HCT116 (cell line): Measurements from ENCODE around the gene UBR3. TPM values are rescaled to one million over a fixed set of nuclear protein-coding genes. Genes with fewer than 3 reads are reported as not detected.

ENCODE experiments used
- ATAC-seq: fragments of 200-7000 bp; cut with Tn5 transposase; 2 replicates; pipeline ENCODE4 v1.9.1; 2020; ENCODE audit warnings: mild to moderate bottlenecking, moderate library complexity
- BruUV-seq: library from RNA; stranded (reverse); fragments of 400-500 nt; replicated peaks from 2 replicates; lab custom pipeline; 2021; lab: Mats Ljungman, UMichigan
- CTCF ChIA-PET: fragments of 300-600 bp; sonication (Branson Sonifier 250); formaldehyde crosslinking; loops from one replicate; lab custom pipeline; 2021; ENCODE audit warnings: antibody characterized with exemption; lab: Charles Lee
- POLR2A ChIA-PET: fragments of 300-600, 350-600 bp; sonication (Branson Sonifier 250); formaldehyde crosslinking; loops from one replicate; lab custom pipeline; 2021; ENCODE audit warnings: antibody characterized with exemption; lab: Charles Lee
- RAD21 ChIA-PET, 2 experiments: fragments of 300-600 bp; sonication (Branson Sonifier 250); formaldehyde crosslinking; loops; one replicate each; lab custom pipeline; 2023; ENCODE audit warnings: low total read pairs in 2 of 2; ENCODE audit not compliant: uncharacterized antibody in 2 of 2, unreplicated experiment in 2 of 2, low non-redundant PET in 1 of 2; lab: Charles Lee
- DNase-seq: peaks from one replicate; pipeline ENCODE4 v3.0.0-alpha.2; 2010; ENCODE audit warnings: low read depth, low spot score
- H2AFZ ChIP-seq: fragments of 200-600 bp; shearing (Covaris generic), sonication (generic); 2 replicates; pipeline ENCODE4 v1.6.1; 2017; ENCODE audit warnings: low read depth, mixed run types, mixed read lengths, antibody characterized with exemption, low read length; ENCODE audit not compliant: poor library complexity, severe bottlenecking
- H3K27ac ChIP-seq: 2 replicates; pipeline ENCODE4 v1.5.1; 2012; ENCODE audit warnings: low read depth, low read length
- H3K27me3 ChIP-seq: fragments of 200-600 bp; sonication (generic); 2 replicates; pipeline ENCODE4 v1.6.1; 2016; ENCODE audit warnings: mixed run types, low read length, mixed read lengths; ENCODE audit not compliant: insufficient read depth
- H3K36me3 ChIP-seq, 2 experiments: fragments of 200-500 bp in 1 of 2; fragments of 200-600 bp in 1 of 2; sonication (Bioruptor generic) in 1 of 2; sonication (generic) in 1 of 2; 2 replicates each; pipeline versions ENCODE4 v1.5.1 to v1.6.1; 2014 to 2016; ENCODE audit warnings: low read length in 2 of 2, inconsistent platforms in 1 of 2, mixed read lengths in 1 of 2, mixed run types in 1 of 2; ENCODE audit not compliant: insufficient read depth in 2 of 2, control insufficient read depth in 1 of 2
- H3K4me1 ChIP-seq, 2 experiments: fragments of 200-600 bp in 1 of 2; sonication (generic) in 1 of 2; 2 replicates each; pipeline versions ENCODE4 v1.5.1 to v1.6.1; 2012 to 2017; ENCODE audit warnings: low read length in 2 of 2, inconsistent platforms in 1 of 2, mild to moderate bottlenecking in 1 of 2, mixed read lengths in 1 of 2, mixed run types in 1 of 2, moderate library complexity in 1 of 2; ENCODE audit not compliant: insufficient read depth in 2 of 2, control insufficient read depth in 1 of 2
- H3K4me2 ChIP-seq: fragments of 200-600 bp; sonication (generic); 2 replicates; pipeline ENCODE4 v1.6.1; 2017; ENCODE audit warnings: mixed run types, low read length, mixed read lengths
- H3K4me3 ChIP-seq, 2 experiments: fragments of 200-600 bp in 1 of 2; sonication (generic) in 1 of 2; replicated peaks in 1 of 2; 2 replicates each; pipeline ENCODE4 v1.5.1; 2011 to 2016; ENCODE audit warnings: low read length in 2 of 2, control low read depth in 1 of 2, low read depth in 1 of 2, mild to moderate bottlenecking in 1 of 2, mixed read lengths in 1 of 2, mixed run types in 1 of 2
- H3K79me2 ChIP-seq: fragments of 200-600 bp; sonication (generic); 2 replicates; pipeline ENCODE4 v1.6.1; 2017; ENCODE audit warnings: mild to moderate bottlenecking, mixed run types, low read length, moderate library complexity, mixed read lengths; ENCODE audit not compliant: insufficient read depth
- H3K9ac ChIP-seq: fragments of 200-600 bp; sonication (generic); 2 replicates; pipeline ENCODE4 v1.6.1; 2016; ENCODE audit warnings: low read length, mixed read lengths
- H3K9me2 ChIP-seq: fragments of 200-600 bp; sonication (generic), shearing (Covaris generic); 2 replicates; pipeline ENCODE4 v1.6.1; 2017; ENCODE audit warnings: mixed run types, mild to moderate bottlenecking, moderate library complexity; ENCODE audit not compliant: insufficient read depth
- H3K9me3 ChIP-seq, 2 experiments: fragments of 200-500 bp in 1 of 2; fragments of 200-600 bp in 1 of 2; sonication (Bioruptor generic) in 1 of 2; sonication (generic) in 1 of 2; 2 replicates each; pipeline ENCODE4 v1.6.1; 2014 to 2017; ENCODE audit warnings: low read length in 2 of 2, mixed read lengths in 2 of 2, inconsistent platforms in 1 of 2, low read depth in 1 of 2, mild to moderate bottlenecking in 1 of 2, mixed run types in 1 of 2, moderate library complexity in 1 of 2; ENCODE audit not compliant: control insufficient read depth in 1 of 2, insufficient read depth in 1 of 2
- H4K20me1 ChIP-seq: fragments of 200-600 bp; sonication (generic), shearing (Covaris generic); 2 replicates; pipeline ENCODE4 v1.6.1; 2017; ENCODE audit warnings: mixed run types, mild to moderate bottlenecking, moderate library complexity; ENCODE audit not compliant: insufficient read depth
- CEBPB ChIP-seq: IDR thresholded peaks from 2 replicates; pipeline ENCODE4 v1.6.1; 2012; ENCODE audit warnings: low read depth
- CTCF ChIP-seq, 3 experiments: fragments of 200-600 bp in 1 of 3; sonication (generic) in 1 of 3; IDR thresholded peaks in 2 of 3; conservative IDR thresholded peaks in 1 of 3; 2 replicates each; pipeline ENCODE4 v1.5.1; 2012 to 2017; ENCODE audit warnings: low read depth in 2 of 3, low read length in 2 of 3, antibody characterized with exemption in 1 of 3, borderline replicate concordance in 1 of 3, control low read depth in 1 of 3, mild to moderate bottlenecking in 1 of 3, mixed read lengths in 1 of 3, mixed run types in 1 of 3, moderate library complexity in 1 of 3; ENCODE audit not compliant: insufficient read depth in 1 of 3
- EGR1 ChIP-seq: IDR thresholded peaks from 2 replicates; pipeline ENCODE4 v1.6.1; 2012; ENCODE audit warnings: low read depth
- ELF1 ChIP-seq: IDR thresholded peaks from 2 replicates; pipeline ENCODE4 v1.6.1; 2012; ENCODE audit warnings: low read depth, borderline replicate concordance
- MAX ChIP-seq: IDR thresholded peaks from 2 replicates; pipeline ENCODE4 v1.6.1; 2012
- RAD21 ChIP-seq: IDR thresholded peaks from 2 replicates; pipeline ENCODE4 v1.6.1; 2012; ENCODE audit warnings: low read depth, mild to moderate bottlenecking
- REST ChIP-seq: IDR thresholded peaks from 2 replicates; pipeline ENCODE4 v1.6.1; 2012; ENCODE audit warnings: low read depth
- SIN3A ChIP-seq: IDR thresholded peaks from 2 replicates; pipeline ENCODE4 v1.6.1; 2012; ENCODE audit warnings: low read depth
- YY1 ChIP-seq: IDR thresholded peaks from 2 replicates; pipeline ENCODE4 v1.6.1; 2011; ENCODE audit warnings: low read length, low read depth, moderate library complexity, mild to moderate bottlenecking; ENCODE audit not compliant: insufficient replicate concordance; ENCODE audit errors: extremely low read depth
- ZBTB33 ChIP-seq: IDR thresholded peaks from 2 replicates; pipeline ENCODE4 v1.6.1; 2011; ENCODE audit warnings: mild to moderate bottlenecking, low read length, moderate library complexity; ENCODE audit not compliant: insufficient replicate concordance; ENCODE audit errors: extremely low read depth
- intact Hi-C: fragments of 100-400 bp; cut with micrococcal nuclease; formaldehyde crosslinking; loops from 2 replicates; pipeline ENCODE4 v1.10.0; 2022
- total RNA-seq: library from RNA; stranded (reverse); gene quantifications from one replicate; pipeline ENCODE4 v1.2.1, GENCODE V29; 2021; ENCODE audit not compliant: unreplicated experiment

Gene UBR3
- total RNA-seq, 1 experiment from 2014 or later, result 29.5 TPM

GRCh38 chr2:170084820-170085491, 257.7 kb downstream of the UBR3 start:
- Histone ChIP-seq H3K9me3 (no peaks in the 10 kb centered on the region), H2AFZ (no peak overlapping the region), H3K4me3 (no peak overlapping the region), H3K79me2 (no peaks in the 10 kb centered on the region), H3K27me3 (no peaks in the 10 kb centered on the region), H3K36me3 (no peaks in the 10 kb centered on the region), H3K9me2 (no peaks in the 10 kb centered on the region), H3K4me1 (no peaks in the 10 kb centered on the region), H3K27ac (no peak overlapping the region), H3K9ac (no peak overlapping the region), H3K4me2 (no peak overlapping the region), H4K20me1 (no peaks in the 10 kb centered on the region)
- ATAC-seq (no peak), DNase-seq (no peak)
- TF ChIP-seq RAD21 (no peak), MAX (no peak), CTCF (IDR thresholded peaks at IDR 0.05 in 2 of 3, conservative IDR thresholded peaks at IDR 0.05 in 1 of 3; ENCODE audit: borderline replicate concordance in 1 of 3, insufficient read depth in 1 of 3, low read depth in 2 of 3, low read length in 2 of 3) (no peak), EGR1 (no peak), ELF1 (no peak), CEBPB (no peak), ZBTB33 (no peak), YY1 (no peak), SIN3A (no peak), REST (no peak)
- RAD21 ChIA-PET, result no interaction called here
- POLR2A ChIA-PET, result no interaction called here
- BruUV-seq, result no TSS peak
- intact Hi-C loops, result no loop called here
- CTCF ChIA-PET, result no interaction called here
